ENCODE results near the gene FOXRED2. TPM values are rescaled to one million over a fixed set of nuclear protein-coding genes. Genes with fewer than 3 reads are reported as not detected.

FOXRED2 gene
- 14.3 to 17.3 TPM (median 16.6 TPM) in 5 replicates for total RNA-seq (2022; extraction: Qiagen RNA extraction; ENCODE audit: low read depth)

DNA sequence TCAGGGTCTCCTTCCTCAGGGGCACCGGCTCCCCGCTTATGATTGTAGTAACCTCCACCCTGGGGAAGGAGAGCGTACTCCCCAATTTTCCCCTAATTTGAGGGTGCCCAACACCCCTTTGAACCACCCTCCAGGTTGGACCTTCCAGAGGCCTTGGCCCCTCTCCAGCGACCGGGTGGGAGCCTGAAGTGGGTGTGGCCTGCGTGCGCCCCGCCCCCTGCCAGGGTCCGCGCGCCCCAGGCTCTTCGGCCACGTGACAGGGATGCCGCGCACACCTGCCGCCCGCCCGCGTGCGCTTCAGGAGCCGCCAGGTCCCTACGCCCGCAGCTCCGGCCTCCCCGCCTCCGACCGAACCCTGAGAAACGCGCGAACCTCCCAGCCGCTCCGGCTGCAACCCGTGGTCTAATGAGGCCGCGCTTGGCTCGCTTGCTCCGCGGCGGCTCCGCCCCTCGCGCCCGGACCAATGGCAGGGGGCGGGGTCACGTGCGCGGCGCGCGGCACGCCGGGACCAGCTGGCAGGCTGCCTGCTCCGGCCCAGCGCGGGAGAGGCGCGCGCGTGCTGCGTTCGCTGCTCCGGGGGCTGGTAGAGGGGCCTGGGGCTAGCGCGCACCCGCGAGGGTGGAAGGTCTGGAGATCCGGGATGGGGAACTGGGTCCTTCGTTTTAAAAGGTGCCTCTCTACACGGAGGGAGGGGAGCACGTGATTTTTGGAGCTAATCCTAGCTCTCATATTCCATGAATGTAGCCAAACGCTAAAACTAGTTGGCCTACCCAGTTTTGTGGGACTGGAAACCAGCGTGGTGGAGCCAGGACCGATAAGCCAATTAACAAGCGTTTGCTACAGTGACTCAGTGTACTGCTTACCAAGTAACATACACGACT, at the start of gene FOXRED2:
Gene FOXRED2, minus strand, starts transcription at position 404 of the 881 bp plus-strand sequence. CDS start 618 bp downstream, outside the sequence.

DNA sequence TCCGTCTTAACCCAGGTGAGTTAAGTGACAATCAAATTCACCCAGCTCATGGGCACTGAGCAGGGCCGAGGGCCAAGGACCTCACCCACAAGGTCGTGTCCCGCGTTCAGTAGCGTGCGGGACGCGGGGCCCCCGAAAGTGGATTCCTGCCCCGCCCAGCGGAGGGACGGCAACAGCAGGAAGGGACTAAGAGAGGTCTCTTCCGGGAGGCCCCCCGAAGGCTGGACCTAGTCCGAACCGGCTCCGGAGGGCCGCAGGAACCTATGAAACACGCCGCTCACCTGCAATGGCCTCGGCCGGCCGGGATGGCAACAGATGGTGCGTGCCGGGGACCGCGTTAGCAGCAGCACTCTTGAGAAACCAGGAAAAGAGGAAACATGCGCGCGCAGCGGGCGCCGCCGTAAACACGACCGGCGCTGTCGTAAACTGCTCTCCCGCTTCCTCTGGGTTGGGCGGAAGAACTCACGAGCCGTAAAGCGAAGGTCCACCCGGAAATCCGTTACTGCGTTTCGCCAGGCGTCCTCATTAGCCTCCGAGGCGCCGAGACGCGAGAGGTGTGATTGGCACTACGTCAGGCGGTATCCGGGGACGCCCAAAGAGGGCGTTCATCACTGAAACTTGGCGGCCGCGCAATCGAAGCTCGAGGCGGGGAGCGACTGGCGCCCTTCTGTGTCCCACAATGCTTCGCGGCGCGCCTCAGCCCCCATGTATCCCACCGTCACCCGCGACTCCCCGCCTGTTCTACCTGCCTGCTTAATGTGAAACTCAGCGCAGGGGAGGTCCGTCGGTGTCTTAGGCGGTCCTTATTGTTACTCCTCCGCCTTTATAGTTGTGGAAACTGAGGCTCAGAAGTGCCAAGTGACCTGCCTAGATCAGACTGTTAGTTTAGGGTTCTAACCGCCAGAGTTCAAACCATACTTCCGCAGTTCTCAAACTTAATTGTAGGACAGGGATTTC, 22.2 kb upstream of the FOXRED2 start, which contains the start of gene EIF3D:
Gene EIF3D, minus strand, starts transcription at position 372 of the 957 bp plus-strand sequence. CDS start 3,045 bp downstream, outside the sequence.

DNA sequence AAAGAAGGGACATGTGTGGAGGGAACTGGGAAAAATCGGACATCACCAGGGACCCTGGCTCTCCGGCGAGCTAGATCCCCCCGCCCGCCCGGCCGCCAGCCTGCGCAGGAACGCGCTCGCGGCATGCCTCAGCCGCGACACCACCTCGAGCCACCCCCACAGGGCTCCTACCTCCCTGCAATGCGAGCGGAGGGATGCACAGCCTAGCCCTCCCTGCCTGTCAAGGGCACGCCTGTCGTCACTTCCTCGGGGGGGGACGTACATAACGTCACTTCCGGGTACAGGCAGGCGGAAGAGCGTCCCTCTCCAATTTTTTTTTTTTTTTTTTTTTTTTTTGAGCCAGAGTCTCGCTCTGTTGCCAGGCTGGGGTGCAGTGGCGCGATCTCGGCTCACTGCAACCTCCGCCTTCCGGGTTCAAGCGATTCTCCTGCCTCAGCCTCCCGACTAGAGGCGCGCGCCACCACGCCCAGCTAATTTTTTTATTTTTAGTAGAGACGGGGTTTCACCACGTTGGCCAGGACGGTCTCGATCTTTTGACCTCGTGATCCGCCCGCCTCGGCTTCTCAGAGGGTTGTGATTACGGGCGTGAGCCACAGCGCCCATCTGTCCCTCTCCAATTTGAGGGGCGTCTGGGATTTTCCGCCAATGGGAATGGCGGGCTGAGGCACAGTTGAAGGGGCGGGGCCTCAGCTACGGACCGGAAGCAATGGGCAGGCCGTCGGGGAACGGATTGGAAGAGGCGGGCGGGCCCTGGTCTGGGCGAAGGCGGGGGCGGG, 25.3 kb downstream of the FOXRED2 start, which contains the start of gene TXN2:
Gene TXN2, minus strand, starts transcription at position 248 of the 776 bp plus-strand sequence. CDS start 803 bp downstream, outside the sequence.

Other genes starting within 250 kb of the FOXRED2 start
- gene MYH9, start 119.1 kb downstream of the FOXRED2 start, total RNA-seq (2022; extraction: Qiagen RNA extraction; ENCODE audit: low read depth): 193 to 218 TPM (median 197 TPM) in 5 replicates
- 63.3 to 77.3 TPM (median 69.0 TPM) in 5 replicates for gene TXN2, start 25.4 kb downstream of the FOXRED2 start, total RNA-seq (2022; extraction: Qiagen RNA extraction; ENCODE audit: low read depth)
- 160 to 201 TPM (median 166 TPM) in 5 replicates for gene EIF3D, start 22.1 kb upstream of the FOXRED2 start, total RNA-seq (2022; extraction: Qiagen RNA extraction; ENCODE audit: low read depth)
- not detected in 5 replicates for gene CACNG2, start 196.7 kb upstream of the FOXRED2 start, total RNA-seq (2022; extraction: Qiagen RNA extraction; ENCODE audit: low read depth)